Measurements from ENCODE around the gene SDSL. TPM values are rescaled to one million over a fixed set of nuclear protein-coding genes. Genes with fewer than 3 reads are reported as not detected.

The SDSL gene
- total and polyA plus RNA-seq, 2 of the 4 experiments (the other 2 are of a cell fraction) = 6.3 to 10.9 TPM

- dilution Hi-C loops (cut with HindIII; ENCODE audit: low sequenced_read_pairs, unreplicated experiment) = no loop called here
- no peaks in the 10 kb centered on the region for H3K9me1 ChIP-seq (ENCODE audit: insufficient read depth, low read length)
These were observed 1.1 kb upstream of the SDSL start for GRCh38 chr12:113420996-113421595.

More at GRCh38 chr12:113420996-113421595, 1.1 kb upstream of the SDSL start:
- no peak overlapping the region for H4K91ac ChIP-seq (ENCODE audit: insufficient read depth, low read depth, low read length)
- no peaks in the 10 kb centered on the region; the same call in 1 of the 2 replicates for H3K27me3 ChIP-seq (ENCODE audit: control insufficient read depth, insufficient read depth, low read length)
- no peak overlapping the region for H2AK9ac ChIP-seq (replicated peaks; ENCODE audit: low read depth, low read length, poor library complexity)
- H4K8ac ChIP-seq (ENCODE audit: low read depth in 2 of 2, low read length in 2 of 2) = no peak overlapping the region
- no peak overlapping the region for H3K23ac ChIP-seq (ENCODE audit: low read depth, low read length)
- H2BK5ac ChIP-seq (ENCODE audit: low read depth, low read length, poor library complexity, severe bottlenecking) = no peak overlapping the region
- no peak overlapping the region for H3K18ac ChIP-seq (ENCODE audit: low read depth, low read length)
- peaks cover 2% of the 10 kb centered on the region; the same call in 1 of the 2 replicates for H3K4me1 ChIP-seq (ENCODE audit: control insufficient read depth, insufficient read depth, low read length)
- intact Hi-C loops (cut with micrococcal nuclease) (no loop called here), in situ Hi-C loops (cut with MboI; ENCODE audit: low sequenced_read_pairs) (no loop called here)
- H4K5ac ChIP-seq (ENCODE audit: low read depth, low read length) = no peak overlapping the region
- BruUV-seq (replicated peaks) = no TSS peak
- H2AFZ ChIP-seq (replicated peaks; ENCODE audit: low read length, poor library complexity) = no peak overlapping the region
- H3K14ac ChIP-seq (replicated peaks; ENCODE audit: low read depth, low read length) = no peak overlapping the region
- ATAC-seq (ENCODE audit: low read depth) (no peak), DNase-seq (no peak)
- ChIA-PET POLR2A (ENCODE audit: unreplicated experiment) (no interaction called here), CTCF (no interaction called here)
- no peak overlapping the region for H2AK5ac ChIP-seq (ENCODE audit: low read depth, low read length)
- no peak overlapping the region for H2BK15ac ChIP-seq (ENCODE audit: low read depth, low read length)
- H3K79me1 ChIP-seq (ENCODE audit: low read depth in 1 of 2, low read length in 2 of 2) = peaks cover 0 to 8% of the 10 kb centered on the region in 2 experiments; a peak in 2 of 4 replicates
- no peak overlapping the region for H2BK120ac ChIP-seq (ENCODE audit: low read depth, low read length)
- TF ChIP-seq MAFK (IDR thresholded peaks at IDR 0.05; ENCODE audit: low read depth, low read length) (no peak), USF2 (IDR thresholded peaks at IDR 0.05; ENCODE audit: low read depth, low read length) (no peak), MXI1 (IDR thresholded peaks at IDR 0.05; ENCODE audit: borderline replicate concordance, low read depth, low read length) (no peak), RFX5 (IDR thresholded peaks at IDR 0.05; ENCODE audit: low read depth, low read length) (no peak), BHLHE40 (IDR thresholded peaks at IDR 0.05; ENCODE audit: low read depth, low read length) (no peak), SMC3 (IDR thresholded peaks at IDR 0.05; ENCODE audit: low read depth, low read length) (no peak), RAD21 (IDR thresholded peaks at IDR 0.05; ENCODE audit: low read length) (no peak), CHD1 (IDR thresholded peaks at IDR 0.05; ENCODE audit: low read depth, low read length) (no peak), CEBPB (IDR thresholded peaks at IDR 0.05; ENCODE audit: low read depth, low read length) (no peak), ELK1 (IDR thresholded peaks at IDR 0.05; ENCODE audit: borderline replicate concordance, low read depth, low read length) (no peak), FOS (IDR thresholded peaks at IDR 0.05; ENCODE audit: low read depth, low read length) (no peak)
- H3K9me3 ChIP-seq (ENCODE audit: control insufficient read depth, insufficient read depth, low read length) = no peaks in the 10 kb centered on the region
- no peak overlapping the region for H3K56ac ChIP-seq (ENCODE audit: extremely low read depth, insufficient read depth, low read length)
- H3K4ac ChIP-seq (ENCODE audit: low read depth, low read length) = no peak overlapping the region
- no peak overlapping the region for H3K27ac ChIP-seq (ENCODE audit: insufficient read depth, low read length)
- no peak overlapping the region for H3K9ac ChIP-seq (ENCODE audit: low read depth, low read length)
- H3K36me3 ChIP-seq (ENCODE audit: control insufficient read depth, insufficient read depth, low read length) = no peaks in the 10 kb centered on the region
- no peak overlapping the region for H3K4me2 ChIP-seq (ENCODE audit: low read depth, low read length)
- H4K20me1 ChIP-seq (ENCODE audit: insufficient read depth, low read length) = no peaks in the 10 kb centered on the region
- no peak overlapping the region for H2BK20ac ChIP-seq (ENCODE audit: low read depth, low read length)
- no CpG with 5 or more reads among the region's 2 CpGs for WGBS, 2 experiments (ENCODE audit: extremely low coverage in 2 of 2, insufficient read length in 1 of 2)
- H3K4me3 ChIP-seq (ENCODE audit: insufficient read depth, low read depth, low read length) = no peak overlapping the region
